Smooth muscle cell (in vitro differentiated cells): ENCODE measurements around the gene ABCA3. TPM values are rescaled to one million over a fixed set of nuclear protein-coding genes. Genes with fewer than 3 reads are reported as not detected.

Source experiments
- DNase-seq: peaks from one replicate; lab custom pipeline; 2025; ENCODE audit not compliant: unreplicated experiment; lab: John Stamatoyannopoulos, UW
- H2AFZ ChIP-seq: fragments of 200-600 bp; sonication (generic); 2 replicates; pipeline ENCODE4 v1.6.0; 2016; ENCODE audit warnings: antibody characterized with exemption, low read depth, mild to moderate bottlenecking
- H3F3A ChIP-seq: fragments of 200-600 bp; sonication (generic); 2 replicates; pipeline ENCODE4 v1.6.0; 2017; ENCODE audit warnings: antibody characterized with exemption, low read depth
- H3K27ac ChIP-seq: fragments of 200-600 bp; sonication (generic); 2 replicates; pipeline ENCODE4 v1.5.1; 2016; ENCODE audit warnings: low read depth, mild to moderate bottlenecking
- H3K27me3 ChIP-seq: fragments of 200-600 bp; sonication (generic); 2 replicates; pipeline ENCODE4 v1.6.1; 2016; ENCODE audit warnings: low read depth, mild to moderate bottlenecking
- H3K36me3 ChIP-seq: fragments of 200-600 bp; sonication (generic); 2 replicates; pipeline ENCODE4 v1.5.1; 2016; ENCODE audit warnings: low read depth
- H3K4me1 ChIP-seq: fragments of 200-600 bp; sonication (generic); 2 replicates; pipeline ENCODE4 v1.5.1; 2016; ENCODE audit warnings: low read depth
- H3K4me2 ChIP-seq: fragments of 200-600 bp; sonication (generic); 2 replicates; pipeline ENCODE4 v1.6.0; 2016; ENCODE audit warnings: mild to moderate bottlenecking
- H3K4me3 ChIP-seq: fragments of 200-600 bp; sonication (generic); 2 replicates; pipeline ENCODE4 v1.5.1; 2016; ENCODE audit warnings: mild to moderate bottlenecking
- H3K79me2 ChIP-seq: fragments of 200-600 bp; sonication (generic); 2 replicates; pipeline ENCODE4 v1.6.0; 2016; ENCODE audit warnings: low read depth, mild to moderate bottlenecking
- H3K9ac ChIP-seq: fragments of 200-600 bp; sonication (generic); 2 replicates; pipeline ENCODE4 v1.6.0; 2016; ENCODE audit warnings: low read depth
- H3K9me3 ChIP-seq: fragments of 200-600 bp; sonication (generic); replicated peaks from 2 replicates; pipeline ENCODE4 v1.5.1; 2016; ENCODE audit warnings: low read depth
- H4K20me1 ChIP-seq: fragments of 200-600 bp; sonication (generic); 2 replicates; pipeline ENCODE4 v1.6.0; 2016; ENCODE audit warnings: low read depth
- CTCF ChIP-seq: fragments of 200-600 bp; sonication (generic); IDR thresholded peaks from 2 replicates; pipeline ENCODE4 v1.5.1; 2017; ENCODE audit warnings: borderline replicate concordance, mild to moderate bottlenecking, antibody characterized with exemption; ENCODE audit not compliant: insufficient read depth, poor library complexity, severe bottlenecking
- WGBS: methylation state at CpG from one replicate; pipeline ENCODE4 v1.1.7; 2016; ENCODE audit warnings: low lambda C conversion rate; 5-methylcytosine and 5-hydroxymethylcytosine counted together
- polyA plus RNA-seq: library from polyadenylated mRNA; unstranded; fragments of >200 nt; fragmentation: Nextera tagmentation; extraction: Ambion mirVana; gene quantifications from 2 replicates; pipeline ENCODE4 v1.2.1, GENCODE V29; 2016
- total RNA-seq: library from RNA; depleted of rRNA; stranded (reverse); fragments of >200 nt; gene quantifications from 2 replicates; pipeline ENCODE4 v1.2.3, GENCODE V29; 2014

The ABCA3 gene
- total and polyA plus RNA-seq, 2 experiments from 2014 or later = 1.4 to 2.2 TPM

GRCh38 chr16:2230376-2230775 lies 110.2 kb downstream of the ABCA3 start:
- no peak for TF ChIP-seq CTCF
- no peaks in the 10 kb centered on the region for H3K36me3 ChIP-seq
- no peak overlapping the region for H3K9ac ChIP-seq
- no peak overlapping the region for H3K27ac ChIP-seq
- peaks cover 33% of the 10 kb centered on the region for H3K79me2 ChIP-seq
- peaks cover 78% of the 10 kb centered on the region for H4K20me1 ChIP-seq
- DNase-seq = no peak
- H2AFZ ChIP-seq = no peak overlapping the region
- H3F3A ChIP-seq = no peaks in the 10 kb centered on the region
- 97% methylated on average over 8 of the region's 13 CpGs for WGBS
- no peak overlapping the region for H3K4me3 ChIP-seq
- no peaks in the 10 kb centered on the region for H3K9me3 ChIP-seq
- H3K4me2 ChIP-seq = no peak overlapping the region
- no peaks in the 10 kb centered on the region for H3K4me1 ChIP-seq
- no peaks in the 10 kb centered on the region for H3K27me3 ChIP-seq

- Histone ChIP-seq H3K79me2 (peaks cover 40% of the 10 kb centered on the region), H3K9ac (no peak overlapping the region), H3K4me1 (peaks cover under 1% of the 10 kb centered on the region), H3F3A (no peaks in the 10 kb centered on the region), H3K4me3 (no peak overlapping the region), H2AFZ (no peak overlapping the region), H3K9me3 (no peaks in the 10 kb centered on the region), H3K4me2 (no peak overlapping the region), H4K20me1 (peaks cover 75% of the 10 kb centered on the region), H3K36me3 (no peaks in the 10 kb centered on the region), H3K27me3 (no peaks in the 10 kb centered on the region), H3K27ac (no peak overlapping the region)
- no peak for TF ChIP-seq CTCF
- DNase-seq = no peak
- 95% methylated on average over 22 of the region's 23 CpGs for WGBS
These were observed 110.8 kb downstream of the ABCA3 start for GRCh38 chr16:2229632-2230250.

GRCh38 chr16:2229091-2229490 lies 111.4 kb downstream of the ABCA3 start:
- no peak overlapping the region for H3K4me3 ChIP-seq
- H3K4me2 ChIP-seq = no peak overlapping the region
- H3F3A ChIP-seq = no peaks in the 10 kb centered on the region
- TF ChIP-seq CTCF = no peak
- H3K9ac ChIP-seq = no peak overlapping the region
- DNase-seq = no peak
- H3K9me3 ChIP-seq = no peaks in the 10 kb centered on the region
- peaks cover 77% of the 10 kb centered on the region for H4K20me1 ChIP-seq
- peaks cover 6% of the 10 kb centered on the region for H3K4me1 ChIP-seq
- WGBS = 95% methylated on average over 12 of the region's 12 CpGs
- peaks cover 46% of the 10 kb centered on the region for H3K79me2 ChIP-seq
- H3K27ac ChIP-seq = no peak overlapping the region
- H3K36me3 ChIP-seq = no peaks in the 10 kb centered on the region
- no peak overlapping the region for H2AFZ ChIP-seq
- H3K27me3 ChIP-seq = no peaks in the 10 kb centered on the region
